Neutrophil (primary cell): ENCODE results near the gene CDKN2A.

Experiments used
- H3K27ac ChIP-seq: fragments of 200-600 bp; sonication (generic); 2 replicates; pipeline ENCODE4 v1.5.1; 2016; ENCODE audit warnings: mild to moderate bottlenecking, moderate library complexity
- H3K27me3 ChIP-seq: fragments of 200-600 bp; sonication (generic); 2 replicates; pipeline ENCODE4 v1.6.0; 2016; ENCODE audit warnings: mild to moderate bottlenecking
- H3K36me3 ChIP-seq: fragments of 200-600 bp; sonication (generic); 2 replicates; pipeline ENCODE4 v1.5.1; 2017
- H3K4me1 ChIP-seq, 2 experiments: fragments of 200-600 bp in 1 of 2; sonication (generic) in 1 of 2; 1 replicate in 1 of 2; 2 replicates in 1 of 2; pipeline versions ENCODE4 v1.5.1 to v1.6.1; 2013 to 2016; ENCODE audit warnings: low read depth in 1 of 2, low read length in 1 of 2, mild to moderate bottlenecking in 1 of 2, moderate library complexity in 1 of 2; ENCODE audit not compliant: control insufficient read depth in 1 of 2, insufficient read depth in 1 of 2
- H3K4me3 ChIP-seq, 2 experiments: fragments of 200-600 bp in 1 of 2; sonication (generic) in 1 of 2; 1 replicate in 1 of 2; 2 replicates in 1 of 2; pipeline ENCODE4 v1.5.1; 2013 to 2016; ENCODE audit warnings: low read depth in 1 of 2, low read length in 1 of 2, mild to moderate bottlenecking in 1 of 2, moderate library complexity in 1 of 2
- H3K9me3 ChIP-seq: fragments of 200-600 bp; sonication (generic); 2 replicates; pipeline ENCODE4 v1.5.1; 2016
- TF ChIP-seq, protein P1 (sequence below): fragments of 200-600 bp; sonication (generic); IDR thresholded peaks from 2 replicates; pipeline ENCODE4 v1.5.1; 2016; ENCODE audit warnings: antibody characterized with exemption

Gene CDKN2A

DNA sequence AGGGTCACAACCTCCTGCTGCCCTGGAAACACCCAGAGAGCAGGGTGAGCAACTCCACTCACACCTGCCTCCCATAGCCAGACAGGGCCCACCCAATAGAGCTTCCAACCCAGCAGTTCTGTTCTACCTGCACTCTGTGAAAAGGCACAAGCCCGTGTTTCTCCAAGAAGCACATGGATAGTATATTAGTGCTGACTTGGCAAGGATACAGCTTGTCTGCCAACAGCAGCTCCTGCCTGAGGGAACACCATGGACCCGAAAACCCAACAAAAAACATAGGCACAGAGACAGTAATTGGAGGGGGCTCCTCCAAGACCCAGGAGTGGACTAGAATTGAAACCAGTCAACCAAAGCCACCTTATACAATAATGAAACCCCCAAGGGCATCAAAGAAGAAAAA, 48.6 kb downstream of the CDKN2A start:
- H3K4me1 ChIP-seq, result no peaks in the 10 kb centered on the region
- no peaks in the 10 kb centered on the region for H3K36me3 ChIP-seq
- H3K27ac ChIP-seq, result no peak overlapping the region
- peaks cover 15% of the 10 kb centered on the region for H3K27me3 ChIP-seq
- no peaks in the 10 kb centered on the region for H3K9me3 ChIP-seq
- TF ChIP-seq, protein P1, sequence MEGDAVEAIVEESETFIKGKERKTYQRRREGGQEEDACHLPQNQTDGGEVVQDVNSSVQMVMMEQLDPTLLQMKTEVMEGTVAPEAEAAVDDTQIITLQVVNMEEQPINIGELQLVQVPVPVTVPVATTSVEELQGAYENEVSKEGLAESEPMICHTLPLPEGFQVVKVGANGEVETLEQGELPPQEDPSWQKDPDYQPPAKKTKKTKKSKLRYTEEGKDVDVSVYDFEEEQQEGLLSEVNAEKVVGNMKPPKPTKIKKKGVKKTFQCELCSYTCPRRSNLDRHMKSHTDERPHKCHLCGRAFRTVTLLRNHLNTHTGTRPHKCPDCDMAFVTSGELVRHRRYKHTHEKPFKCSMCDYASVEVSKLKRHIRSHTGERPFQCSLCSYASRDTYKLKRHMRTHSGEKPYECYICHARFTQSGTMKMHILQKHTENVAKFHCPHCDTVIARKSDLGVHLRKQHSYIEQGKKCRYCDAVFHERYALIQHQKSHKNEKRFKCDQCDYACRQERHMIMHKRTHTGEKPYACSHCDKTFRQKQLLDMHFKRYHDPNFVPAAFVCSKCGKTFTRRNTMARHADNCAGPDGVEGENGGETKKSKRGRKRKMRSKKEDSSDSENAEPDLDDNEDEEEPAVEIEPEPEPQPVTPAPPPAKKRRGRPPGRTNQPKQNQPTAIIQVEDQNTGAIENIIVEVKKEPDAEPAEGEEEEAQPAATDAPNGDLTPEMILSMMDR, result no peak
- H3K4me3 ChIP-seq, result no peak overlapping the region

GRCh38 chr9:21943464-21943863, 50.7 kb downstream of the CDKN2A start:
- Histone ChIP-seq H3K27me3 (peaks cover 7% of the 10 kb centered on the region), H3K9me3 (no peaks in the 10 kb centered on the region), H3K4me1 (no peaks in the 10 kb centered on the region), H3K4me3 (no peak overlapping the region), H3K36me3 (no peaks in the 10 kb centered on the region), H3K27ac (no peak overlapping the region)
- TF ChIP-seq, protein P1, result no peak

DNA sequence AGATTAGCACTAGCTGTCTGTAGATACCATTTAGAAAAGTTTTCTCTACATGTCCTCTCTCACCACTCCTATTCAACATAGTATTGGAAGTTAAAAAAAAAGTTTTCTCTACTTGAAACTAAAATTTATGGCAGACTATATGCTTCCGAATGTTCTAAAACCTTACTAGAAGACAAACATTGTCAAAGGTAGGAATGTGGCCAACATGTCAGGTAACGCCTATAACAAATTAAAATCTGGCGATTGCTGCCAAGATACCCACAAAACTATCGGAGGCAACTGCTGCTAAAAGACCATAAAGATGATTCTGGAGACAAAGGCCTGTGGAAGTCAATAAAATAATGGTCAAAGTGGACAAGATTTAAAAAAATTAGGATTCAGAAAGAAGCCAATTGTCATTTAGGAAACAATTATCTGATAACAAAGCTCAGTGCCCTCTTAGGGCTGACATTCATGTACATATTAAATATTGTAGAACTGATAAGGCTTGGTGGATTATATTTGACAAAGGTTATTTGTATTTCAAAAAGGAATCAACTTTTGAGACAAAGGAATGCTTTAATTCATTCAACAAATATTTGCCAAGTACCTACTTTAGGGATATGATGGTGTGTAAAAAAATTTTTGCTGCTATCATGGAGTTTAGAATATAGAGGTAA, 52.7 kb downstream of the CDKN2A start:
- TF ChIP-seq, protein P1, result no peak
- H3K4me3 ChIP-seq, result no peak overlapping the region
- no peak overlapping the region for H3K27ac ChIP-seq
- no peaks in the 10 kb centered on the region for H3K4me1 ChIP-seq
- H3K9me3 ChIP-seq, result no peaks in the 10 kb centered on the region
- H3K36me3 ChIP-seq, result no peaks in the 10 kb centered on the region
- H3K27me3 ChIP-seq, result peaks cover 7% of the 10 kb centered on the region

DNA sequence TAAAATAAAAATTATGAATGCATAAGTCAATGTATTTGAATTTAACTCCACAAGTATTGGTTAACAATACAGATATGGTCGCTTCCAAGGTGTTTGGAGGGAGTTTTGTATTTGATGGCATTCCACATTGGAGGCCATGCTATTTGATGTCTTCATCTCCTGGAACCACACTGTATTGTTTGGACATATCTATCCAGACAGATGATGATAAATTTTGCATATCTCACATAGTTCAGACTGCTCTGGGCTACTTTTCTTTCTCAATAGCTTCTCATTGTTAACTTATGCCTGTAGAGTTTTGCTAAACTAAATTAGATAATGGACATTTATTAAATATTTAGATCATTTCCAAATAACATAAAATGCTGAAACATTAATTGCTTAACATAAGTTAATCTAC, 58.0 kb downstream of the CDKN2A start:
- Histone ChIP-seq H3K27me3 (no peaks in the 10 kb centered on the region), H3K36me3 (no peaks in the 10 kb centered on the region), H3K9me3 (no peaks in the 10 kb centered on the region), H3K4me3 (no peak overlapping the region), H3K27ac (no peak overlapping the region), H3K4me1 (no peaks in the 10 kb centered on the region)
- TF ChIP-seq, protein P1, result no peak

DNA sequence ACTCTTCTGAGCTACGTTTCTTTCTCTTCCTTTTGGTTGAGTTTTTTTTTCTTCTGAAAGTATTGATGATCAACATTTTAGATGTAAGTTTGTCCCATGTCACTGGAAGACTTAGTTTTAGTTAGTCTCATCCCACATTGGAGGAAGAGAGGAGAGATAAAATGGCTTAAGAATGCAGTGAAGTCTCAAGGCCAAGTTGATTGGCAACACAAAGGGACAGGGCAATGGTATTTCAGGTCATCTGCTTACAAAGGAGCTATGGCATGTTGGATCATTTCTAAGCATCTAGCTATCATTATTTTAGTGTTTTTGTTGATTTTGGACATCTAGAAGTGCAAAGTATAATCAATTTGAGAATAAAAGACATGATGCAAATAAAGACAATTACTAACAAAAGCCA, 58.6 kb downstream of the CDKN2A start:
- H3K4me3 ChIP-seq, result no peak overlapping the region
- H3K4me1 ChIP-seq, result no peaks in the 10 kb centered on the region
- no peaks in the 10 kb centered on the region for H3K9me3 ChIP-seq
- H3K27ac ChIP-seq, result no peak overlapping the region
- no peaks in the 10 kb centered on the region for H3K27me3 ChIP-seq
- no peaks in the 10 kb centered on the region for H3K36me3 ChIP-seq
- TF ChIP-seq, protein P1, result no peak
